SK-N-SH (cell line): ENCODE measurements around the gene AGPAT3. TPM values are rescaled to one million over a fixed set of nuclear protein-coding genes. Genes with fewer than 3 reads are reported as not detected.

Experiments
- CTCF ChIA-PET: fragments of 300-600, 350-600 bp; formaldehyde crosslinking; extraction: SDS; loops from one replicate; lab custom pipeline; 2021; lab: Yijun Ruan, JAX
- POLR2A ChIA-PET: fragments of 350-600 bp; sonication (Branson Sonifier 250); formaldehyde crosslinking; extraction: SDS; loops from one replicate; lab custom pipeline; 2020; ENCODE audit warnings: antibody characterized with exemption, inconsistent platforms; lab: Yijun Ruan, JAX
- DNase-seq: peaks from one replicate; pipeline ENCODE4 v3.0.0; 2012
- H2AFZ ChIP-seq: fragments of 200-600 bp; sonication (generic); 2 replicates; pipeline ENCODE4 v1.8.1; 2016; ENCODE audit warnings: antibody characterized with exemption, mild to moderate bottlenecking, low read depth
- H3F3A ChIP-seq: fragments of 200-600 bp; sonication (generic); replicated peaks from 2 replicates; pipeline ENCODE3; 2016; ENCODE audit warnings: antibody characterized with exemption, mild to moderate bottlenecking; ENCODE audit not compliant: insufficient read depth
- H3K27ac ChIP-seq, 2 experiments: fragments of 200-500 bp in 1 of 2; fragments of 200-600 bp in 1 of 2; sonication (Bioruptor generic) in 1 of 2; sonication (generic), shearing (Covaris generic) in 1 of 2; 2 replicates each; pipeline versions ENCODE4 v1.5.1 to v1.6.1; 2014 to 2016; ENCODE audit warnings: low read depth in 2 of 2, inconsistent platforms in 1 of 2, low read length in 1 of 2, mild to moderate bottlenecking in 1 of 2, mixed read lengths in 1 of 2
- H3K27me3 ChIP-seq: fragments of 200-600 bp; sonication (generic), shearing (Covaris generic); 2 replicates; pipeline ENCODE4 v1.6.1; 2016; ENCODE audit warnings: mixed run types; ENCODE audit not compliant: insufficient read depth
- H3K36me3 ChIP-seq, 2 experiments: fragments of 200-500 bp in 1 of 2; fragments of 200-600 bp in 1 of 2; sonication (Bioruptor generic) in 1 of 2; sonication (generic) in 1 of 2; replicated peaks in 1 of 2; 2 replicates each; pipeline versions ENCODE3 to v1.5.1; 2014 to 2016; ENCODE audit warnings: low read length in 1 of 2, mild to moderate bottlenecking in 1 of 2; ENCODE audit not compliant: insufficient read depth in 2 of 2, control insufficient read depth in 1 of 2
- H3K4me1 ChIP-seq, 2 experiments: fragments of 200-500 bp in 1 of 2; fragments of 200-600 bp in 1 of 2; sonication (Bioruptor generic) in 1 of 2; sonication (generic), shearing (Covaris generic) in 1 of 2; 2 replicates each; pipeline versions ENCODE4 v1.5.1 to v1.6.1; 2014 to 2016; ENCODE audit warnings: low read depth in 1 of 2, low read length in 1 of 2, mixed run types in 1 of 2; ENCODE audit not compliant: insufficient read depth in 2 of 2, control insufficient read depth in 1 of 2
- H3K4me2 ChIP-seq: fragments of 200-600 bp; sonication (generic), shearing (Covaris generic); 2 replicates; pipeline ENCODE4 v1.6.1; 2017; ENCODE audit warnings: mixed run types
- H3K4me3 ChIP-seq, 2 experiments: fragments of 200-500 bp in 1 of 2; fragments of 200-600 bp in 1 of 2; sonication (Bioruptor generic) in 1 of 2; sonication (generic), shearing (Covaris generic) in 1 of 2; 2 replicates each; pipeline versions ENCODE4 v1.5.1 to v1.8.1; 2014 to 2016; ENCODE audit warnings: low read depth in 2 of 2, inconsistent platforms in 1 of 2, low read length in 1 of 2, mild to moderate bottlenecking in 1 of 2, mixed read lengths in 1 of 2, moderate library complexity in 1 of 2
- H3K79me2 ChIP-seq: fragments of 200-600 bp; sonication (generic); 2 replicates; pipeline ENCODE4 v1.8.1; 2017; ENCODE audit warnings: mild to moderate bottlenecking; ENCODE audit not compliant: insufficient read depth
- H3K9ac ChIP-seq: fragments of 200-600 bp; sonication (generic); 2 replicates; pipeline ENCODE4 v1.6.1; 2017; ENCODE audit warnings: mixed run types
- H3K9me2 ChIP-seq: fragments of 200-600 bp; sonication (generic); 2 replicates; pipeline ENCODE4 v1.6.1; 2017; ENCODE audit warnings: mixed run types
- H3K9me3 ChIP-seq: fragments of 200-600 bp; sonication (generic); 2 replicates; pipeline ENCODE4 v1.6.1; 2017; ENCODE audit warnings: mixed run types, mild to moderate bottlenecking, moderate library complexity
- H4K20me1 ChIP-seq: fragments of 200-600 bp; sonication (generic); 2 replicates; pipeline ENCODE4 v1.6.1; 2017; ENCODE audit warnings: mild to moderate bottlenecking, mixed run types; ENCODE audit not compliant: insufficient read depth
- ELF1 ChIP-seq: IDR thresholded peaks from 2 replicates; pipeline ENCODE4 v1.4.0; 2012
- FOSL2 ChIP-seq: IDR thresholded peaks from 2 replicates; pipeline ENCODE4 v1.4.0; 2012; ENCODE audit warnings: low read depth, mild to moderate bottlenecking, moderate library complexity, borderline replicate concordance
- FOXJ3 ChIP-seq: sonication (generic); formaldehyde crosslinking; IDR thresholded peaks from 2 replicates; pipeline ENCODE4 v1.5.1; 2020; ENCODE audit warnings: mild to moderate bottlenecking, missing genetic modification reagents
- GABPA ChIP-seq: IDR thresholded peaks from 2 replicates; pipeline ENCODE4 v1.4.0; 2012; ENCODE audit warnings: low read depth, mild to moderate bottlenecking
- GATA2 ChIP-seq: sonication (generic); formaldehyde crosslinking; IDR thresholded peaks from 2 replicates; pipeline ENCODE4 v1.5.0; 2020; ENCODE audit warnings: mild to moderate bottlenecking, missing genetic modification reagents
- IRF3 ChIP-seq: fragments of 150-350 bp; IDR thresholded peaks from 2 replicates; pipeline ENCODE4 v1.6.1; 2016; ENCODE audit warnings: mild to moderate bottlenecking, low read depth, low read length
- MEF2A ChIP-seq: IDR thresholded peaks from 2 replicates; pipeline ENCODE4 v1.4.0; 2012; ENCODE audit warnings: low read depth, borderline replicate concordance
- NFIC ChIP-seq: IDR thresholded peaks from 2 replicates; pipeline ENCODE4 v1.4.0; 2012; ENCODE audit warnings: borderline replicate concordance
- NRF1 ChIP-seq: IDR thresholded peaks from 2 replicates; pipeline ENCODE4 v1.6.1; 2012; ENCODE audit warnings: low read depth, mild to moderate bottlenecking, low read length
- PBX3 ChIP-seq: IDR thresholded peaks from 2 replicates; pipeline ENCODE4; 2012
- RAD21 ChIP-seq: IDR thresholded peaks from 2 replicates; pipeline ENCODE4 v1.6.1; 2012; ENCODE audit warnings: mild to moderate bottlenecking, low read length
- RCOR1 ChIP-seq: fragments of 150-350 bp; IDR thresholded peaks from 2 replicates; pipeline ENCODE4 v1.6.1; 2017; ENCODE audit warnings: antibody characterized with exemption, low read length
- REST ChIP-seq: IDR thresholded peaks from 2 replicates; pipeline ENCODE4 v1.6.1; 2012; ENCODE audit warnings: mild to moderate bottlenecking, low read depth, low read length, moderate library complexity
- RFX5 ChIP-seq: IDR thresholded peaks from 2 replicates; pipeline ENCODE4 v1.6.1; 2012; ENCODE audit warnings: mild to moderate bottlenecking, improper control_type of control experiment, low read length
- SIN3A ChIP-seq: IDR thresholded peaks from 2 replicates; pipeline ENCODE4 v1.6.1; 2012; ENCODE audit warnings: low read depth, mild to moderate bottlenecking, low read length, moderate library complexity, borderline replicate concordance
- TAF1 ChIP-seq: IDR thresholded peaks from 2 replicates; pipeline ENCODE4 v1.6.1; 2012; ENCODE audit warnings: low read depth, mild to moderate bottlenecking, low read length, moderate library complexity, borderline replicate concordance
- TEAD4 ChIP-seq: IDR thresholded peaks from 2 replicates; pipeline ENCODE4 v1.4.0; 2012; ENCODE audit warnings: mild to moderate bottlenecking, borderline replicate concordance; ENCODE audit not compliant: insufficient read depth
- YY1 ChIP-seq: IDR thresholded peaks from 2 replicates; pipeline ENCODE4 v1.4.0; 2012; ENCODE audit warnings: low read depth, mild to moderate bottlenecking
- WGBS: methylation state at CpG from one replicate; pipeline ENCODE4 v1.1.6; 2017; ENCODE audit warnings: low lambda C conversion rate; 5-methylcytosine and 5-hydroxymethylcytosine counted together
- polyA plus RNA-seq, 3 experiments: library from polyadenylated mRNA; depleted of rRNA; stranded (reverse); fragments of >200 nt; gene quantifications; 2 replicates each; pipeline ENCODE4 v1.2.3, GENCODE V29; 2012
- TF ChIP-seq, protein P1 (sequence below): IDR thresholded peaks from 2 replicates; pipeline ENCODE4 v1.4.0; 2012; ENCODE audit warnings: low read depth
- TF ChIP-seq, protein P2 (sequence below): IDR thresholded peaks from 2 replicates; pipeline ENCODE4 v1.4.0; 2012; ENCODE audit warnings: low read depth, borderline replicate concordance

AGPAT3 gene
- polyA plus RNA-seq, 1 of the 3 experiments (the other 2 are of a cell fraction), result 35.3 TPM

- no peak overlapping the region for H2AFZ ChIP-seq
- H3K4me2 ChIP-seq, result no peak overlapping the region
- peaks cover 7% of the 10 kb centered on the region for H3F3A ChIP-seq
- POLR2A ChIA-PET, result no interaction called here
- H3K9me2 ChIP-seq, result no peaks in the 10 kb centered on the region
- no peak overlapping the region for H3K4me3 ChIP-seq
- no peaks in the 10 kb centered on the region for H3K9me3 ChIP-seq
- TF ChIP-seq, protein P1, sequence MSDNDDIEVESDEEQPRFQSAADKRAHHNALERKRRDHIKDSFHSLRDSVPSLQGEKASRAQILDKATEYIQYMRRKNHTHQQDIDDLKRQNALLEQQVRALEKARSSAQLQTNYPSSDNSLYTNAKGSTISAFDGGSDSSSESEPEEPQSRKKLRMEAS, result no peak
- no peak for TF ChIP-seq NFIC
- no peak for TF ChIP-seq RCOR1
- TF ChIP-seq YY1, result no peak
- no peak for TF ChIP-seq FOSL2
- TF ChIP-seq GABPA, result no peak
- TF ChIP-seq NRF1, result no peak
- DNase-seq, result no peak
- CTCF ChIA-PET, result no interaction called here
- H3K36me3 ChIP-seq, result no peaks in the 10 kb centered on the region
- H3K4me1 ChIP-seq, result peaks cover 11 to 13% of the 10 kb centered on the region in 2 experiments; a peak in 3 of 4 replicates
- H3K9ac ChIP-seq, result no peak overlapping the region
- no peaks in the 10 kb centered on the region for H3K27me3 ChIP-seq
- 100% methylated on average over 5 of the region's 5 CpGs for WGBS
- H4K20me1 ChIP-seq, result peaks cover 95% of the 10 kb centered on the region
- H3K79me2 ChIP-seq, result peaks cover 100% of the 10 kb centered on the region
- no peak overlapping the region for H3K27ac ChIP-seq
Measured at GRCh38 chr21:44018127-44018526, 153.1 kb downstream of the AGPAT3 start.

DNA sequence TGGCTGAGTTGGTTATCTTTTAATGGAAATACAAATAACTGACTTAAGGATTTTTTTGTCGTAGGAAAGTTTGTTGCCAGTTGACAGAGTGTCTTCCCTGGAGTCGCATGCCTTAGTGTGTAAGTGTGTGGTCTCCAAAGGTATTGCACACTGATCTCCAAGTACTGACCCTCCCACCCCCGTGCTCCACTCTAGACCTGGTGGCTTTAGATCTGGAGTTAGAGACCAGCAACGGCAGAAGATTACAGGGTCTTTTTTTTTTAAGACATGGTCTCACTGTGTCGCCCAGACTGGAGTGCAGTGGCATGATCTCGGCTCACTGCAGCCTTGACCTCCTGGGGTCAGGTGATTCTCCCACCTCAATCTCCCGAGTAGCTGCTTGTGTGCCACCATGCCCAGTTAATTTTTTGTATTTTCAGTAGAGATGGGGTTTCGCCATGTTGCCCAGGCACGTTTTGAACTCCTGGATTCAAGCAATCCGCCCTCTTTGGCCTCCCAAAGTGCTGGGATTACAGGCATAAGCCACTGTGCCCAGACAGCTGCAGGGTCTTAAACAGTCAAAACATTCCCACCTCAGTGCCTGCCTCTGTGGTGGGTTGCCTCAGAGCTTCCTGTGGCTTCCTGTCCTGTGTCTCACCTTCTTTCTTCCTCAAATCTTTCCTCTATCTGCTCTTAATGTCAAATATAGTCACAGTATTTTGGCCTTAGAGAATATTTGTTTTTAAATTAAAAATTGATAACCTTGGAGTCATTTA is 154.0 kb downstream of the AGPAT3 start:
- no peak overlapping the region for H3K4me3 ChIP-seq
- no peaks in the 10 kb centered on the region for H3K9me2 ChIP-seq
- POLR2A ChIA-PET, result no interaction called here
- no peak overlapping the region for H2AFZ ChIP-seq
- H3K79me2 ChIP-seq, result peaks cover 100% of the 10 kb centered on the region
- H4K20me1 ChIP-seq, result peaks cover 95% of the 10 kb centered on the region
- CTCF ChIA-PET, result no interaction called here
- peaks cover 5% of the 10 kb centered on the region in 2 experiments; a peak in 3 of 4 replicates for H3K4me1 ChIP-seq
- H3K27ac ChIP-seq, result no peak overlapping the region
- H3K9me3 ChIP-seq, result no peaks in the 10 kb centered on the region
- no peaks in the 10 kb centered on the region for H3F3A ChIP-seq
- no peak overlapping the region for H3K9ac ChIP-seq
- no peaks in the 10 kb centered on the region for H3K27me3 ChIP-seq
- H3K4me2 ChIP-seq, result no peak overlapping the region
- WGBS, result 89% methylated on average over 10 of the region's 10 CpGs
- DNase-seq, result no peak
- no peaks in the 10 kb centered on the region for H3K36me3 ChIP-seq
- no peak for TF ChIP-seq FOXJ3 (CRISPR knock-in tag)
- TF ChIP-seq, protein P2, sequence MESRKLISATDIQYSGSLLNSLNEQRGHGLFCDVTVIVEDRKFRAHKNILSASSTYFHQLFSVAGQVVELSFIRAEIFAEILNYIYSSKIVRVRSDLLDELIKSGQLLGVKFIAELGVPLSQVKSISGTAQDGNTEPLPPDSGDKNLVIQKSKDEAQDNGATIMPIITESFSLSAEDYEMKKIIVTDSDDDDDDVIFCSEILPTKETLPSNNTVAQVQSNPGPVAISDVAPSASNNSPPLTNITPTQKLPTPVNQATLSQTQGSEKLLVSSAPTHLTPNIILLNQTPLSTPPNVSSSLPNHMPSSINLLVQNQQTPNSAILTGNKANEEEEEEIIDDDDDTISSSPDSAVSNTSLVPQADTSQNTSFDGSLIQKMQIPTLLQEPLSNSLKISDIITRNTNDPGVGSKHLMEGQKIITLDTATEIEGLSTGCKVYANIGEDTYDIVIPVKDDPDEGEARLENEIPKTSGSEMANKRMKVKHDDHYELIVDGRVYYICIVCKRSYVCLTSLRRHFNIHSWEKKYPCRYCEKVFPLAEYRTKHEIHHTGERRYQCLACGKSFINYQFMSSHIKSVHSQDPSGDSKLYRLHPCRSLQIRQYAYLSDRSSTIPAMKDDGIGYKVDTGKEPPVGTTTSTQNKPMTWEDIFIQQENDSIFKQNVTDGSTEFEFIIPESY, result no peak
- TF ChIP-seq NRF1, result no peak
- no peak for TF ChIP-seq RAD21
- TF ChIP-seq GABPA, result no peak
- TF ChIP-seq REST, result no peak
- no peak for TF ChIP-seq FOSL2
- no peak for TF ChIP-seq ELF1
- no peak for TF ChIP-seq TAF1
- TF ChIP-seq MEF2A, result no peak
- no peak for TF ChIP-seq IRF3
- no peak for TF ChIP-seq SIN3A
- TF ChIP-seq PBX3, result no peak
- TF ChIP-seq TEAD4, result no peak
- no peak for TF ChIP-seq GATA2 (CRISPR knock-in tag)
- no peak for TF ChIP-seq RFX5
